CD4-positive, alpha-beta T cell treated with Interleukin-6 for 4 hours (primary cell): ENCODE data around the gene GFPT1.

Experiments used
- DNase-seq: peaks from one replicate; pipeline ENCODE4 v3.0.0-alpha.2; 2020; ENCODE audit warnings: mixed read lengths

The GFPT1 gene

DNA sequence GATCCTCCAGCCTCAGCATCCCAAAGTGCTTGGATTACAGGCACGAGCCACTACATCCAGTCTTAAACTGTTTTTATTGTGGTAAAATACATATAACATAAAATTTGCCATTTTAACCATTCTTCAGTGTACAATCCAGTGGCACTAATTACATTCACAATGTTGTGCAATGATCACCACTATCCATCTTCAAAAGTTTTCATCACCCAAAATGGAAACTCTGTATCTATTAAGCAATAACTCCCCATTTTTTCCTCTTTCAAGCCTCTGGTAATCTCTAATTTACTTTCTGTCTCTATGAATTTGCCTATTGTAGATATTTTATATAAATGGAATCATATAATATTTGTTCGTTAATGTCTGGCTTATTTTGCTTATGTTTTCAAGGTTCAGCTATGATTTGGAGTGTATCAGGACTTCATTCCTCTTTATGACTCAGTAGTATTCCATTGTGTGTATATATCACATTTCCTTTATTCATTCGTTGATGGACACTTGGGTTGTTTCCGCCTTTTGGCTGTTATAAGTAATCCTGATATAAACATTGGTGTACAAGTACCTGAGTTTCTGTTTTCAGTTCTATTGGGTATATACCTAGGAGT is 71.8 kb downstream of the GFPT1 start:
- no peak for DNase-seq

DNA sequence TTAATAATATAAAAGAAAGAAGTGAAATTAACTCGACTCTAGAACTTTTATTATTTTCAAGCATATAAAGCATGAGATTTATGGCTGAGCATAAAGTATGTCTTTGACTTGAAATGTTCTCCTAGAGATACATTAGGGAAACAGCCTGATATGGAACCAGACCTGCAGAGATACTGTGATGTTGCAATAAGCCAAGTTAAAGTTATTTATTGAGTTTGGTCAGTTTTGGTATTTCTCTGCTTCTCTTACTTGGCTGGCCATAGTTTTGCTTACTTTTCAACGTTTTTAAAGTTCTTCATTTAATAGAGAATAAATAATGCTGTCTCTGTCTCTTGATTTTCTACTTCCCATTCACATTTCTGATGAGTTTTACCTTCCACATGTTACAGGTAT is 76.0 kb downstream of the GFPT1 start:
- DNase-seq: no peak

DNA sequence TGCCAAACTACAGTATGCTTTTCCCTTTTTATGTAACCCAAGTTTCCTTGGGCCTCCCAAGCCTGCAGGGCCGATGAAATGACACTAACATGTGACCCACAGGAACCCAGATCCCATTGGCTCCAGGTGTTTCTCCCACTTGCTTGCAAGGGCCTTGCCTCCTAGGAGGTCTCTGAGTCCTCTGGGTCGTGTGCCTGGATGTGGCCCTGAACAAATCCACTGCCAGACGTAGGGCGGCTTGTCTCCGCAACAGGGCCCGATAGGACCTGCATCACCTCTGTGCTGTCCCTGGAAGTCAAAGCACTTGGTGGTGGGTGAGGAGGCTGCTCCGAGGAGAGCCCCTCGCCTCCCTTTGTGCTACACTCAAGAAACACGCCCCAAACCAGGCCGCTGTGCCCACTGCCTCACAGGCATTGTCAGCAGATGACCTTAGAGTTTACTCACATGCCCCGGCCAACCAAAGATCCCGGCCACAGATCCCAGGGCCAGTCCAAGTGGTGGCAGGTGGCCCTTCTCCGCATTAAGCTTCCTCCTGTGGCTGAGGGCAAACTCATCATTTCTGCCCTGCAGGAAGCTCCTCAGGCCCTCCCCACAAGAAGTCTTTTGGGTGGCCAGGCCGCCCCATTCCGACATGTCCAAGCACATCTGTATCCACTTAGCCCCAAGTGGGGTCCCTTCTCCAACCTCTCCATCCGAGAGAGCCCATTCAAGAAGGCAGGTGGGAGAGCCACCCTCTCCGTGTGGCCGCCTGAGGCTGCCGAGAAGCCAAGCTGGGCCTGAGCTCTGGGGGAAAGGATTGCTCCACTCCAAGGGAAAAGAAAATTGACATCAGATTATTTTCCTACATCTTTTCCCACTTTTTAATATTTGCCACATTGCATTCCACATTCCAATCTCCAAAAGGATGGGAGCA is 76.7 kb downstream of the GFPT1 start:
- DNase-seq: no peak

DNA sequence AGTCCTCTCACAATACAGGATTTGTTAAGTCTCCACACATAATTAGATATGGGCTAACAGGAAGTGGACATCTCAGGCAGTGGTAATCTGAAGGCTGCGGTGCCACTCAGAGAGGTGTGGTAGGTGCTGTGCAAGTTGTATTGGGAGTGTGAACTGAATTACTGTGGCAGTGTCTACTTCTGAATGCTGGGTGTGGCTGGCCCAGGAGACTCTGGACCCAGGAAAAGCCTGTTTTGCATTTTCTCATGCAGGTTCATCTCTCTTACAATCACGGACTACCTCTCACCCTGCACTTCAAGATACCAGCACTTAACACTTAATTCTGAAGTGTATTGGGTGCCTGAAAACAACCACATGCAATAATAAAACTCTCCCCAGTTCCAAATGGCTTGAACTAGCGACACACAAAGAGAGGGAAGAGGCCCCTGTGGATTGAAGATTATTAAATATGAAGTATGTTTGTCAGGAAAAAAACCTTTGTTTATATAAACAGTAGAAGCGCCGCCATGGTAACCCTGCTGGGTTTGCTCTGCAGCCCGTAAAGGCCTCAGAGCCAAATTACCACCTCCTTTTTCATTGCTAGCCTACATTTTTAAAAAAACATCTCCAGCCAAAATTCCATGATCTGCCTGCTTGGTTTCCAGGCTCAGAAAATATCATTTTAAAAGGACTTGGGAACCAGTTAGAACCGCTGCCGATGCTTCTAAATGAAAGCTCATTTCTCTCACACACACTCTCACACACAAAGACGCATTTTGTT is 77.5 kb downstream of the GFPT1 start:
- DNase-seq: no peak

DNA sequence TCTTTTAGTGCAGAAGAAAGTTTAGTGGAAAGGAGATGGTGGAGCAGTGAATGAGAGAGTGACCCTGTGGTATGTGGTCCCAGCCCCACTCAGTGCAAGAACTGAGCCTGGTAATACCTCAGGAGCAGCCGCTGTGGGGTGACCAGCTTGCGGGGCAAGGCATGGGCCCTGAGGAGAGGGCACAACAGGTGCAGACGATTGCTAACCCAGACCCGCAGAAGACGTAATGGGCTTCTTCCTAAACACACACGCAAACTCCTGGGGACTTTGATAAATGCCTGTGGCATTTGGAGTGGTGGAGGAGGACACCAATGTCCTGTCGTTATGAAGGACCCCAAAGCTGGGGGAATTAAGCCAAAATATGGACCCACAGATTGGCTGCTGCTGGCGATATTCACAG is 78.7 kb downstream of the GFPT1 start:
- DNase-seq: no peak

DNA sequence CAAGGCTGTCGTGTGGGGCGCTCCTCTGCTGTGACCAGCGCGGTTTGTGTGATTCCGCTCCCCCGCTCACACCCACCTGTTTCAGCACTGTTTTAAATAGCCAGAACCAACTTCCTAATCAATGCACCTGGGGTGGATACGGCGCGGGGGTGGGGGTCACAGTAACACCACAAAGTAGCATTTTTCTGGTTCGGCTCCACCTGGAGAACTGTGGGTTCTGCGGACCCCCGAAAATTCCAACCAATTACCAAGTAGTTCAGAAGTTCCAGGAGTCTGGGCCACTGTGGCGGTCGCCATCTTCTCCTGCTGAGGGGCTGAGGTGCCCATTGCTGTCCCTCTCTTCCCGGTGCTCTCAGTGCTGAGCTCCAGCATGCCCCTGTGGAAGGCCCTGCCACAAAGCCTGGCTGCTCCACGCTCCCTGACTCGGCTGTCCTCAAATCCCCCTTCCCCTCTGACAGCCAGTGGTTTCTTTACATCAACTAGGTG is 79.4 kb downstream of the GFPT1 start:
- DNase-seq: no peak

DNA sequence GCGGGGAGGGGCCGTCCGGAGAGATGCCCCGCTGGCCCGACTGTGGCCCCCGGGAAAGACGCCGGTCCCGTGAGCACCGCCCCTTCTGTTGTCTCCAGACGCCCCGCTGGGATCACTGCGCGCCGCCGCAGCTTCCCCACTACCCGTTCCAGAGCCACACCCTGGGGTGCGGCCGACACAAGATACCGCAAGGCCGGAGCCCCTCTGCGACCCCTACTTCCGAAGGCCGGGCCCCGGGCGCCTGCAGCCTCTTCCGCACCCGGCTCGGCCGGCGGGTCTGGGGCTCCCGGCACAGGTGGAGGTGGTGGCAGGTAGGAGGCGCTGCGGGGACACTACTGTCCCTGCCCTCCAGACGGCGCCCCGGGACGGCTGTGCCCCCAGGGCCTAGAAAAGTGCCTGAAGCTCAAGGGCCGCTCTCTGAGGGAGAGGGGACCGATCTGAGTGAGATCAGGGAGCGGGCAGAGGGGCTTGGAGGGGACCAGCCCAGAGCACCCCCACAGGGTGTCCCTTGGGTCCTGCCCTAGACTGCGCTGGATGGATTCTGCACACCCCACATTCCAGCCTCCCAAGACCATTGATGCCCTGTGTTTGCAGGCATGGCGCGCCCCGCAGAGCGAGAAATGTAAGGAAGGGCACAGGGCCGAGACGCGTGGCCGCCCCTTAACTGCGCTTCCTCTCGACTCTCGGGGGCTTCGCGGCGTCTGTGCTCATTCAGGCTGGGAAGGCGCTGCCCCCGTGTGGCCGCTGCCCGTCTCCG is 80.0 kb downstream of the GFPT1 start:
- DNase-seq: peak; percentile 64

DNA sequence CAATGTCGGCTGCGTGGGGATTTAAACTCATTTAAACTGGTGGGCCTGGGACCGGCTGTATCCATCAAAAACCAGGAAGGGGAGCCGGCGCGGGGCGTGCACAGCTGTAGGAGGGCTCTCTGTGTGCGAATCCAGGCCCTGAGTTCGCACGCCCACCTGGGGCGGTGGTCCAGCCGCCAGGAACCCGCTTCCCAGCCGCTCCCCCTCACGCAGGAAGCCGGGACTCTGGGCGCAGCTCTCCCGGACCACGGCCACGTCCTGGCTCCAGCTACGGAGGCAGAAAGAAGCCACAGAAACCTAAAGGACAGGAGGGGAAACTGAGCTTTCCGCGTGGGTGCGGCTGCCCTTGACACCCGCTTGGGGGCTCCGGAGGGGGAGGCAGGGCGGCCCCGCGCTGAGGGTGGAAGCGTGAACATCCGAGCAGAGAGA is 80.6 kb downstream of the GFPT1 start:
- DNase-seq: no peak

DNA sequence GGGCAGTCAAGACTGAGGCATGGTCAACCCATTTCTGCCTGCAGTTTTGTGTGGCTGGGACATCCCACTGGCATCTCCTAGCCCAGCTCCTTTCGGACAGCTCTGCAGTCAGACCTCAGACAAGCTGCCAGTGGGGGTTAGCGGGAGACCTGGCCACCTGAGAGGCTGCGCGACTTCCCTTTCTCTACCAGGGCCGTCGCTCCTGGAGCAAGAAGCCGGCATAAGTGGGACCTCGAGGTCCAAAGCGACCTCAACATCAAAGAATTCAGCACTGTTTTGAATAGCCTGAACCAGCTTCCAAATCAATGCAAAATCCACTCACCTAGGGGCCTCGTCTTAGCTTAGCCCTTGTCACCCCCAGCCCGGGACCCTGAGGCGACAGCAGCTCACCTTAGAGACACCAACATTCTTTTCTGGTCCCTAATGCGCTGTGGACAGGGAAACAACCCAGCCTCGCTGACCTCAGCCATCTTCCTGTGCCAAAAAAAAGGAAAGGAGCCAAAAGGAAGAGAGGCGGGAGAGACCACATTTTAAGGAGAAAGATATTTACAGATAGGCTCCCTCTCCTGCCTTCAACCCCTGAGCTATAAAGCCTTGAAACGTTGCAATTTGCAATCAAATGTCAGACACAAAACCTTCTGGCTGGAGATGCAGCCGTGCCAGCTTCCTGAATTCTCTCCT is 81.2 kb downstream of the GFPT1 start:
- no peak for DNase-seq

DNA sequence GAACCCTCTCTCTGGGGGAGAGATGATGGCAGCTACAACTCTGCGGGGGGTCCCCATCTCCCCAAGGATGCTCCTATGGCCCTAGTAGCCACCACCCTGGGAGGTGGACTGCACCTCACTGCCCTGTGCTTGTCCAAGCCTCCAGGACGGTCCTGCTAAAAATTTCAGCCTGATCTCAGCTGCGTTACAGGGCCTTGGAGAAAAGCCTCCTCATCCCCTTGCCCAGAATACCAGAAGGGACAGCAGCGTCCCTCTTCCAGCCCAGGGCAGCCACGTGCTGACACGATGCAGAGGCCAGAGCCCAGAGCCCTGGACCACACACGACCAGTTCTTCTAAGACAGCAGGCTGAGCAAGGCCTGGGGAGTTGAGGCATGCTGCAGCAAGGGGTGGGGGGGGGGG is 81.9 kb downstream of the GFPT1 start:
- no peak for DNase-seq

DNA sequence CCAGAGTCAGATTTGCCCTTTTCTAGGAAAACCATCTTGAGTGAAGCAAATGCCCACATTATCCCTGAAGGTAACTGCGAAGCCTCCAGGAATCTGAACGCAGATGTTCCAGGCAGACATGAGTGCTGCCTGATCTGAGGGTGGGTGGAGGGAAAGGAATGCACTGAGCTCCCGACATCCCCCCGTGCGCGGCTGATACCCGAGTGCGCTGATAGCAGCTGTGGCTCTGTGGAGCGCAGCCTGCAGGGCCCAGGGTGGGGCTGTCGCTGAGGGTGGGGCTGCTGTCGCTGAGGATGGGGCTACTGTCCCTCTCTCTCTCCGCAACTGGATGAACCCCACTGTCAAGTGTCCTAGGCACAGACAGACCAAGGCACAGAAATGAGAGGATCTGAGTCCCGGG is 82.4 kb downstream of the GFPT1 start:
- DNase-seq: no peak

DNA sequence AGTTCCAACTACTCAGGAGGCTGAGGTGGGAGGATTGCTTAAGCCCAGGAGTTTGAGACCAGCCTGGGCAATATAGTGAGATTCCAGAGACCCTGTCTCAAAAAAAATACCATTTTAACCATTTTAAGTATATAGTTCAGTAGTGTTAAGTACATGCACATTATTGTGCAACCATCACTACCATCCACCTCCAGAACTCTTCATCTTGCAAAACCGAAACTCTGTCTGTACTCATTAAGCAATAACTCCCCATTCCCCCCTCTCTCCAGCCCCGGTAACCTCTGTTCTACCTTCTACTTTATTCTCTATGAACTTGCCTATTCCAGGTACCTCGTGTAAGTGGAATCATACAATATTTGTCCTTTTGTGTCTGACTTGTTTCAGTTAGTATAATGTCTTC is 86.4 kb downstream of the GFPT1 start:
- no peak for DNase-seq

DNA sequence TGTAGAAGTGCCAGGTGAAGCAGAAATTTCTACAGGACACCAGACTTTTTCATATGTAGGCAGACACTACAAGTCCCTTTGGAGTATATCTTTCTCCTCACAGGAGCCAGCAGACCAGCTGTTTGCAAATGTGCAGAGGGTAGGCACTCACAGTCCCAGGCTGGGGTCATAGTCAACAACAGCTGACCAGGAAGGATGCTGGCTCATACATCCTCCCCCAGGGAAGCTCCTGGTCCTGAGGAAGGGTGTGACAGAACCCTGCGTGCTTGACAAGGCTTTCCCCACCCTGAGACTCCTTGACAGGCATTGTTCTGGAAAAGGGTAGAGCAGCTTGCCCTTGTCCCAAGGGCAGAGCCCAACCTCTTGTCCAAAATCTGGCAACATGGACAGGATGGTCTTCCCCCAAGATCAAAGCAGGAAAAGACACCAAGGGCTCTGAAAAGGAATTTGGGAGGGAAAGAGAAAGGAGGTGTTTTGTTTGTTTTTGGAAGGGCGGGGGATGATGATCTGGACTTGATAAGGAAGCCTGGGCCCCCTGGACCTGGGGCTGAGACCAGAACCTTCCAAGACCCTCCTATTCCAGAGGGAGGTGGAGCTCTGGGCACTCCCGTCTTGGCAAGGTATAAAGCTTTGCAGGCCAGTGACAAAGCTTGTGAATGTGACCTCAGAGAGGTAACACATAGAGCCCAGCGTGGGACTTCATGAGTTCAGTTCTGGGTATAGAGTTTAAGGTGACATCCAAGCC is 87.1 kb downstream of the GFPT1 start:
- DNase-seq: no peak

DNA sequence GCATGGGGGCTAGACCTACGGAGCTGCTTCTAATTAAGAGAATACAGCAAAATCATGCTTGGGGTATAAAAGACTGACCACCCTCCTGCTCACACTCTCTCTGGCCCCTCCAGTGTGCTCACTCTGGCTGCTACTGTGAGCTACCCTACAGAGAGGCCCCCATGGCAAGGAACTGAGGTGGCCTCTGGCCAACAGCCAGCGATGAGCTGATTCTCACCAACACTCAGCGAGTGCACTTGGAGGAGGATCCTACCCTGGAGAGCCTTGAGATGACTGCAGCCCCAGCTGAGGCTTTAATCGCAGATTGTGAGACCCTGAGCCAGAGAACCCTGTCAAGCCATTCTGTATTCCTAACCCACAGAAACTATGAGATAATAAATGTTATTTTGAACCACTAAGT is 88.2 kb downstream of the GFPT1 start:
- DNase-seq: no peak

DNA sequence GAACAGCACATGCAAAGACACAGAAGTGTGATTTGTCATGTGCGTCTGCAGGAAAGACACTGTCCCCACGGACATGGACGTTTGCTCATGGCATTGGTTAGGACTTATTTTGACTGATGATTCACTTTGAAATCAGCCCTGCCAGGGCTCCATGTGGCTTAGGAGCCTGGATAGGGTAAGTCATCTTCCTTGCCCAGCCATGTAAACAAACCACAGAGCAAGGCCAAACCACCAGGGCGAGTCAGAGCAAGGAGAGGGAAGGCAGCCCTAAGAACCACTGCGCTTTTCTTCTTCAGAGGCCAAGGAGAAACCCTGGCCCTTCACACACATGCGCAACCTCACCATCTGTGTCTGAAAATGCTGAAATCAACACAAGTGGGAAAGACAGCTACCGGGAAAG is 88.8 kb downstream of the GFPT1 start:
- no peak for DNase-seq

DNA sequence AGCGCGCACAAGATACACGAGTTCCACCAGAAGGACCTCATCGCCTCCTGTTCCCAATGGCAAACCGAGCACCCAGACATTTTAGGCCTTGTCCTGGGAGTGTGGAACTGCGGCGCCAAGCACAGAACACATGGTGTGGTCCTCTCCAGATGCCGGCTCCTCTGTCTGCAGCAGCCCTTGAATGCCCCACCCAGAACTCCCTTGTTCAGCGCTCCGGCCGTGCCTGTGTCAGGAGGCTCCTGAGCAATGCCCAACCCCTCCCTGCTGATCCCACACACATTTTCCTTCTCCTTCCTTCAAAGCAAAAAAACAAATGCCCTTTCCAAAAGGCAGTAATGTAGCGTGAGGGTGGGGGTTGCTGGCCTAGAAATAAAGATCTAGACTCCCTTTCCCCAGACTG is 89.8 kb downstream of the GFPT1 start:
- no peak for DNase-seq

DNA sequence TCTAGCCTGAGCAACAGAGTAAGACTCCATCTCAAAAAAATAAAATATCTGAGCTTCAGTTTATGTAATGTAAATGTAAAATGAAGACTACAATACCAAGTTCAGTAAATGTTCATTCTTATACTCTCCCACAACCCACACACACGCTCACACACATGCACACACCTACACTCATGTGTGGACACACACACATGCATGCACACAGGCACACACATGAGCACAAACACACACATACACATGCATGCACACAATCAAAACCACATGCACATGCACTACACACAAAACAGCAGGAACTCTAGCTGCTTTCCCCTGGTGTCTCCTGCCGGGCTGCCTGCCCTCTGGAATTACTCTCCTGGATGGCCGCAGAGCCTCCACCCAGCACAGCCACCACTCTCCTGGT is 90.6 kb downstream of the GFPT1 start:
- DNase-seq: no peak

DNA sequence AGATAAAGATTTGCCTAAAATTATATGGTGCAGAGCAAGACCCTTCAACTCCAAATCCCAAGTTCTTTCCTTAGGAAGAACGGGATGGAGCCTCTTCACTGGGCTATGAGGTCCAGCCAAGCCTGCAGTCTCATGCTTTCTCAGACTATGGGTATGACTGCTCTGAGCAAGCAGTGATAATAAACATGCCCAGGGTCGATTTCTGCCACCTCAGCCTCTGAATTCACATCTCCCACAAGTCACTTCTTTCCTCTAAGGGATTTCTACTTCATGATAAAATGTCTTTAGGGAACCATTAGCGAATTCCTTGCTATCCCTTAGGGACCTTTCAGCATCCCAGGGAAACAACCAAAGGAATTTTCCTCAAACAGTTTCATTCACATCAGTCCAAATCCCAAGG is 94.8 kb downstream of the GFPT1 start:
- no peak for DNase-seq

DNA sequence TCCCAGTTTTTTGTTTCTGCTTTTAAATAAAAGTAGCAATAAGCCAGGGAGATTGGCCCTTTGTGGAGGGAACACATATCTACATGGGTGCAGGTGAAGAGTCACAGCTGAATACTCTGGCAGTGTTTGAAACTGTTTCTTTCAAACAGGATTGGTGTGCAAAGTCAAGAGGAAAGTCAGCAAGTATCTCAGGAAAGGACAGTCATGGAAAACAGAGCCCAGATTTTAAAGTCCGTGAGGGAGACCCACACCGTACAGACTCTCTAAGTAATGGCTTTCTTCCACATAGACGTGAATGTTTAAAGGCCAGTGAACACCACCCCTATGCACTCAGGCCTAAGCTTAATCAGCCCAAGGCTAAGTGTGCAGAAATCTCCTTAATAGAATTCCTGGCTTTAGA is 95.3 kb downstream of the GFPT1 start:
- no peak for DNase-seq

DNA sequence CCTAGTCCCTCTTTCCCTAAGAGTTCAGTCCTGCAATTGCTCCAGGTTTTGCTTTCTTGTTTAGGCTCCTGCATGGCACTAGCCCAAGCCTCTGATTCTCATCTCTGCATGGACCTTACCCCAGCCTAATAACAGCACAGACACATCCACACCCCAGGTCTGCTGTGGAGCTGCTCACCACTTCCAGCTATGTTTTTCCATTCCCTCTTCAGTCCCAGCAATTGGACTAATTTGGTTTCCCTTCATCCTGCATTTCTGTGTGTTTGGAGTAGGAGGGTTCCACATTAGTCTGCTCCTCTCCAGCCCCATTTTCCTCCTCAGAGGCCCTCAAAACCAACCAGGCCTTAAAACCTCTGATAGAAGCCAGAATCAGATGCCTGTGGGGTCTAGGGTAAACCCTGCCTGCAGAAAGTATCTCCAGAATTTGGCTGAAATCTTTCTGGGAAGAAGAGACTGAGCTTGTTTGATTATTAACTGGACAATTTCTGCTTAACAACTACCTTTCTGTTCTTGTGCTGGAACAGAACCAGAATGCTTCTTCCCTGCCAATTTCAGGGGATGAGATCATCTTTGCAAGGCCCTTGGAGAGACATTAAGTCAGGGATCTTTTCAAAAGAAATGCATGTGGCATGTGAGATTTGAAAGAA is 95.9 kb downstream of the GFPT1 start:
- no peak for DNase-seq

DNA sequence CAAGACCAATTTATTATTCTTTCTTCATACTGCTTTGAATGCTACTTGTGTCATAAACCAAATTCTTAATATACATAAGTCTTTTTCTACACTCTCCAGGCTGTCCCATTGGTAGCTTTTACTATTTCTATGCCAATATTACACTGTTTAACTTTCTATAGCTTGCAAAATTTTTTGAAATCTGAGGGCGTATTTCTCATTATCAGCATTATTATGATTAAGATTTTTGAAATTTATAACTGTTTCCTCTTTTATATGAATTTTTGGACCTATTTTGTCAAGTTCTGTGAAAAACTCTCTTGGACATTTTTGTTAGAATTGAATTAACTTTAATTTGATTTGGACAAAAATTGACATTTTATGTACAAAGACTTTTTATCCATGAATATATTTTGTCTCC is 98.6 kb downstream of the GFPT1 start:
- DNase-seq: no peak
